GM21723 (cell line): ENCODE measurements around the gene KBTBD3.
"Not testable (repeated sequence)": the region's sequence is repeated elsewhere in the genome, so short reads cannot be mapped to it uniquely, and the experiment has no call there.

ENCODE experiments used
- ATAC-seq: cut with Tn5 transposase; IDR thresholded peaks from one replicate; pipeline ENCODE4 v1.9.1; 2021; ENCODE audit warnings: mild to moderate bottlenecking, moderate library complexity; ENCODE audit not compliant: unreplicated experiment

KBTBD3 gene

GRCh38 chr11:106012744-106013143 lies 64.4 kb downstream of the KBTBD3 start:
- ATAC-seq, result no peak

GRCh38 chr11:106011481-106011880 lies 65.7 kb downstream of the KBTBD3 start:
- ATAC-seq, result no peak

GRCh38 chr11:106003094-106003493 lies 74.1 kb downstream of the KBTBD3 start:
- not testable (repeated sequence) for ATAC-seq

GRCh38 chr11:106001304-106002012 lies 75.7 kb downstream of the KBTBD3 start:
- no peak for ATAC-seq
